OCI-LY7 (cell line): ENCODE measurements around the gene LILRB2.
"Not testable (repeated sequence)": the region's sequence is repeated elsewhere in the genome, so short reads cannot be mapped to it uniquely, and the experiment has no call there.

Experiments used
- EZH2phosphoT487 ChIP-seq: fragments of 200-600 bp; sonication (generic); IDR thresholded peaks from 2 replicates; pipeline ENCODE4 v1.6.1; 2018; ENCODE audit warnings: low read depth, borderline replicate concordance, mild to moderate bottlenecking, mixed run types, antibody characterized with exemption, low read length, moderate library complexity, mixed read lengths
- TF ChIP-seq, protein P1 (sequence below): fragments of 200-600 bp; sonication (generic); conservative IDR thresholded peaks from 2 replicates; pipeline ENCODE4 v1.5.1; 2014; ENCODE audit warnings: mild to moderate bottlenecking, antibody characterized with exemption, low read length, moderate library complexity, mixed read lengths

DNA sequence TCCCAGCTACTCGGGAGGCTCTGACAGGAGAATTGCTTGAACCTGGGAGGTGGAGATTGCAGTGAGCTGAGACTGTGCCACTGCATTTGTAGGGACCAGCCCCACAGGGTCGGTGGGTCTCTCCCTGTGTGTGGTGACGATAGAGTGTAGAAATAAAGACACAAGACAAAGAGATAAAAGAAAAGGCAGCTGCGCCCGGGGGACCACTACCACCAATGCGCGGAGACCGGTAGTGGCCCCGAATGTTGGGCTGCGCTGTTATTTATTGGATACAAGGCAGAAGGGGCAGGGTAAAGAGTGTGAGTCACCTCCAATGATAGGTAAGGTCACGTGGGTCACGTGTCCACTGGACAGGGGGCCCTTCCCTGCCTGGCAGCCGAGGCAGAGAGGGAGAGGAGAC, 41.4 kb upstream of the LILRB2 start:
- TF ChIP-seq, protein P1, sequence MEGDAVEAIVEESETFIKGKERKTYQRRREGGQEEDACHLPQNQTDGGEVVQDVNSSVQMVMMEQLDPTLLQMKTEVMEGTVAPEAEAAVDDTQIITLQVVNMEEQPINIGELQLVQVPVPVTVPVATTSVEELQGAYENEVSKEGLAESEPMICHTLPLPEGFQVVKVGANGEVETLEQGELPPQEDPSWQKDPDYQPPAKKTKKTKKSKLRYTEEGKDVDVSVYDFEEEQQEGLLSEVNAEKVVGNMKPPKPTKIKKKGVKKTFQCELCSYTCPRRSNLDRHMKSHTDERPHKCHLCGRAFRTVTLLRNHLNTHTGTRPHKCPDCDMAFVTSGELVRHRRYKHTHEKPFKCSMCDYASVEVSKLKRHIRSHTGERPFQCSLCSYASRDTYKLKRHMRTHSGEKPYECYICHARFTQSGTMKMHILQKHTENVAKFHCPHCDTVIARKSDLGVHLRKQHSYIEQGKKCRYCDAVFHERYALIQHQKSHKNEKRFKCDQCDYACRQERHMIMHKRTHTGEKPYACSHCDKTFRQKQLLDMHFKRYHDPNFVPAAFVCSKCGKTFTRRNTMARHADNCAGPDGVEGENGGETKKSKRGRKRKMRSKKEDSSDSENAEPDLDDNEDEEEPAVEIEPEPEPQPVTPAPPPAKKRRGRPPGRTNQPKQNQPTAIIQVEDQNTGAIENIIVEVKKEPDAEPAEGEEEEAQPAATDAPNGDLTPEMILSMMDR = not testable (repeated sequence)
- not testable (repeated sequence) for TF ChIP-seq EZH2phosphoT487
